Measurements from ENCODE around the gene ASCL5. TPM values are rescaled to one million over a fixed set of nuclear protein-coding genes. Genes with fewer than 3 reads are reported as not detected.

ASCL5 gene
- total RNA-seq, 1 experiment from 2014 or later: not detected

- peaks cover 34% of the 10 kb centered on the region for H3K4me1 ChIP-seq
- no peak for DNase-seq
Observed at GRCh38 chr1:201096977-201097856, 29.8 kb downstream of the ASCL5 start.

GRCh38 chr1:201096041-201096461 lies 30.9 kb downstream of the ASCL5 start:
- Histone ChIP-seq H3K9me3 (replicated peaks) (no peaks in the 10 kb centered on the region), H3K4me1 (peaks cover 34% of the 10 kb centered on the region), H3K4me3 (no peak overlapping the region), H3K27ac (peak overlapping the region; percentile 77), H3K36me3 (no peaks in the 10 kb centered on the region), H3K27me3 (no peaks in the 10 kb centered on the region)
- DNase-seq: peak; percentile 97 to 98

More at GRCh38 chr1:201096977-201097856, 29.8 kb downstream of the ASCL5 start:
- H3K4me3 ChIP-seq: no peak overlapping the region
- H3K36me3 ChIP-seq: no peaks in the 10 kb centered on the region
- no peaks in the 10 kb centered on the region for H3K9me3 ChIP-seq (replicated peaks)
- no peaks in the 10 kb centered on the region for H3K27me3 ChIP-seq
- H3K27ac ChIP-seq: no peak overlapping the region

- no peaks in the 10 kb centered on the region for H3K9me3 ChIP-seq (replicated peaks)
- H3K27ac ChIP-seq: peak overlapping the region; percentile 77
- no peak overlapping the region for H3K4me3 ChIP-seq
- H3K36me3 ChIP-seq: no peaks in the 10 kb centered on the region
- no peak for DNase-seq
- peaks cover 34% of the 10 kb centered on the region for H3K4me1 ChIP-seq
- H3K27me3 ChIP-seq: no peaks in the 10 kb centered on the region
Observed at GRCh38 chr1:201095581-201095980, 31.4 kb downstream of the ASCL5 start.

- Histone ChIP-seq H3K27ac (no peak overlapping the region), H3K4me3 (no peak overlapping the region), H3K27me3 (no peaks in the 10 kb centered on the region), H3K4me1 (peaks cover 34% of the 10 kb centered on the region), H3K36me3 (no peaks in the 10 kb centered on the region), H3K9me3 (replicated peaks) (no peaks in the 10 kb centered on the region)
- DNase-seq: no peak
Observed at GRCh38 chr1:201094832-201095231, 32.2 kb downstream of the ASCL5 start.

GRCh38 chr1:201093962-201094361 lies 33.0 kb downstream of the ASCL5 start:
- Histone ChIP-seq H3K27ac (no peak overlapping the region), H3K4me3 (no peak overlapping the region), H3K4me1 (peaks cover 37% of the 10 kb centered on the region), H3K9me3 (replicated peaks) (no peaks in the 10 kb centered on the region), H3K36me3 (no peaks in the 10 kb centered on the region), H3K27me3 (no peaks in the 10 kb centered on the region)
- DNase-seq: no peak

GRCh38 chr1:201093561-201093960 lies 33.4 kb downstream of the ASCL5 start:
- Histone ChIP-seq H3K4me3 (no peak overlapping the region), H3K9me3 (replicated peaks) (no peaks in the 10 kb centered on the region), H3K27me3 (no peaks in the 10 kb centered on the region), H3K4me1 (peaks cover 41% of the 10 kb centered on the region), H3K27ac (no peak overlapping the region), H3K36me3 (no peaks in the 10 kb centered on the region)
- no peak for DNase-seq

- Histone ChIP-seq H3K4me1 (peaks cover 46% of the 10 kb centered on the region), H3K4me3 (no peak overlapping the region), H3K27me3 (no peaks in the 10 kb centered on the region), H3K9me3 (replicated peaks) (no peaks in the 10 kb centered on the region), H3K36me3 (no peaks in the 10 kb centered on the region), H3K27ac (no peak overlapping the region)
- DNase-seq: no peak
Observed at GRCh38 chr1:201092738-201093137, 34.2 kb downstream of the ASCL5 start.

GRCh38 chr1:201091256-201091655 lies 35.7 kb downstream of the ASCL5 start:
- peaks cover 35% of the 10 kb centered on the region for H3K4me1 ChIP-seq
- no peaks in the 10 kb centered on the region for H3K36me3 ChIP-seq
- H3K27ac ChIP-seq: no peak overlapping the region
- H3K4me3 ChIP-seq: no peak overlapping the region
- H3K27me3 ChIP-seq: no peaks in the 10 kb centered on the region
- no peaks in the 10 kb centered on the region for H3K9me3 ChIP-seq (replicated peaks)
- DNase-seq: no peak

GRCh38 chr1:201090541-201090940 lies 36.4 kb downstream of the ASCL5 start:
- peaks cover 30% of the 10 kb centered on the region for H3K4me1 ChIP-seq
- DNase-seq: no peak
- no peak overlapping the region for H3K27ac ChIP-seq
- H3K27me3 ChIP-seq: no peaks in the 10 kb centered on the region
- H3K36me3 ChIP-seq: no peaks in the 10 kb centered on the region
- H3K4me3 ChIP-seq: no peak overlapping the region
- no peaks in the 10 kb centered on the region for H3K9me3 ChIP-seq (replicated peaks)

- peak; percentile 57 to 72 for DNase-seq
- H3K27me3 ChIP-seq: no peaks in the 10 kb centered on the region
- peaks cover 22% of the 10 kb centered on the region for H3K4me1 ChIP-seq
- no peaks in the 10 kb centered on the region for H3K36me3 ChIP-seq
- H3K4me3 ChIP-seq: no peak overlapping the region
- no peak overlapping the region for H3K27ac ChIP-seq
- H3K9me3 ChIP-seq (replicated peaks): no peaks in the 10 kb centered on the region
Observed at GRCh38 chr1:201089596-201089995, 37.4 kb downstream of the ASCL5 start.

- Histone ChIP-seq H3K36me3 (no peaks in the 10 kb centered on the region), H3K27me3 (no peaks in the 10 kb centered on the region), H3K27ac (no peak overlapping the region), H3K9me3 (replicated peaks) (no peaks in the 10 kb centered on the region), H3K4me3 (no peak overlapping the region), H3K4me1 (peaks cover 21% of the 10 kb centered on the region)
- no peak for DNase-seq
Observed at GRCh38 chr1:201088901-201089525, 38.0 kb downstream of the ASCL5 start.

GRCh38 chr1:201088395-201088794 lies 38.6 kb downstream of the ASCL5 start:
- H3K36me3 ChIP-seq: no peaks in the 10 kb centered on the region
- H3K4me3 ChIP-seq: no peak overlapping the region
- no peaks in the 10 kb centered on the region for H3K27me3 ChIP-seq
- H3K9me3 ChIP-seq (replicated peaks): no peaks in the 10 kb centered on the region
- H3K4me1 ChIP-seq: peaks cover 21% of the 10 kb centered on the region
- no peak overlapping the region for H3K27ac ChIP-seq
- DNase-seq: no peak

GRCh38 chr1:201085902-201086735 lies 40.9 kb downstream of the ASCL5 start:
- H3K36me3 ChIP-seq: no peaks in the 10 kb centered on the region
- H3K4me3 ChIP-seq: no peak overlapping the region
- H3K9me3 ChIP-seq (replicated peaks): no peaks in the 10 kb centered on the region
- no peak overlapping the region for H3K27ac ChIP-seq
- DNase-seq: peak; percentile 75 to 86
- no peaks in the 10 kb centered on the region for H3K27me3 ChIP-seq
- H3K4me1 ChIP-seq: peaks cover 21% of the 10 kb centered on the region

- Histone ChIP-seq H3K27me3 (no peaks in the 10 kb centered on the region), H3K4me1 (peaks cover 12% of the 10 kb centered on the region), H3K36me3 (no peaks in the 10 kb centered on the region), H3K4me3 (no peak overlapping the region), H3K27ac (no peak overlapping the region), H3K9me3 (replicated peaks) (no peaks in the 10 kb centered on the region)
- no peak for DNase-seq
Observed at GRCh38 chr1:201084295-201084694, 42.7 kb downstream of the ASCL5 start.

GRCh38 chr1:201083741-201084140 lies 43.2 kb downstream of the ASCL5 start:
- Histone ChIP-seq H3K4me1 (peaks cover 7% of the 10 kb centered on the region; the same call in 1 of the 2 replicates), H3K27me3 (no peaks in the 10 kb centered on the region), H3K9me3 (replicated peaks) (no peaks in the 10 kb centered on the region), H3K36me3 (no peaks in the 10 kb centered on the region), H3K27ac (no peak overlapping the region), H3K4me3 (no peak overlapping the region)
- DNase-seq: no peak
